ENCODE measurements around the gene SMIM33.
"Not testable (repeated sequence)": the region's sequence is repeated elsewhere in the genome, so short reads cannot be mapped to it uniquely, and the experiment has no call there.

SMIM33 gene

DNA sequence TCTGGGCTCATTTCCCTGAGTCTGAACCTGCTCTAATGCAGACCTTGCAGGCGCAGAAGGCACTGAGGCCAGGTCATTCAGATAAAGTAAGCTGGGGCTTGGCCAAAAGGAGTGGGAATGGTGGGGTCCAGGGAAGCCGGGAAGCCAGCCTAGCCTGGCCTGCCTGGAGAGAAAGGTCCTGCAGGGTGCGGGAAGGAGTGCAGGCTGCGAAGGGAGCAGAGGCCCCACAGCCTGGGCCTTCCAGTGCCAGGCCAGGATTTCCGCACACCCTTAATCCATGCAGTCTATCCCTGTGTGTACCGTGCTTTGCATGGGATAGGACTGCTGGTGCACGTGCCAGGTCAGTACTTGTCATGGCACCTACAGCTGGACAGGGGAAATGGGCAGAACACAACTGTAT is 15.4 kb downstream of the SMIM33 start:
- DNase-seq: no peak

DNA sequence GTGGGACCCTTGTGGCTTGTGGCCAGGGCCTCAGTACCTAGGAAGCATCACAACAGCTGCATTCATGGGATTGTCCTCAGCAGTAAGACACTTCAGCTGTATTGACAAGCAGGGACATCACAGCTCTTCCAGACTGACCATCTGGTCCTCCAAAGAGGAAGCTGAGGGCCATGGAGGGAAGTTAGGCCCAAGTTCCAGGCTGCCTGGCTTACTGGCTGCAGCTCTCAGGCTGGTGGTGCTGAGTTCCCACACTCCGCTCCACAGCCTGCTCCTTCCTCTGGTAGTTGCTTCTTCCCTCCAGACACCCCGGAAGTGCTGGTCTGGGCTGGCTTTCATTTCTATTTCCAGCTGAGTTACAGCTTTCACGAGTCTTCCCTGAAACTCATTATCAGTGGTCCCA is 17.5 kb downstream of the SMIM33 start:
- no peak for DNase-seq

DNA sequence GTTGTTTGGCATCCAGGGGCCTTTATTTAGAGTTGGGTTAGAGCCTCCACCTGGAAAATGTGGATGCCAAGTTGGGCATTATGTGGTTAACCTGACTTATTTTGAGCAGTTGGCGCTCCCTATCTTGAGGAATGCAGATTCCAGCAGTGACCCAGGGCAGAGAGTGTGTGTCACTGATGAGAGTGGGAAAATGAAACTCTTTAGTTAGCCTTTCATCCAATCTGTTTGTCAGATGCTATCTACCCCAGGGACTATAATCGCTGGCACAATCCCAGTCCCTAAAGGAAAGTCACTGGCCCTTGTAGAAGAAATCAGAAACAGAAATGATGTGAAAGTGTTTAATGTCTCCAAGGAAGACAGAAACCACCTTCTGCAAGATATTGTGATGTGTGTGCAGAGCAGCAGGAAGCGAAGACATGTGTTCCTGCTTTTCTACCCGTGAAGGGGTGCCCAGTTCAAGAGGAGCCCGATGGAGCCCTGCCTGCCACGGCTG is 21.9 kb downstream of the SMIM33 start:
- DNase-seq: no peak

DNA sequence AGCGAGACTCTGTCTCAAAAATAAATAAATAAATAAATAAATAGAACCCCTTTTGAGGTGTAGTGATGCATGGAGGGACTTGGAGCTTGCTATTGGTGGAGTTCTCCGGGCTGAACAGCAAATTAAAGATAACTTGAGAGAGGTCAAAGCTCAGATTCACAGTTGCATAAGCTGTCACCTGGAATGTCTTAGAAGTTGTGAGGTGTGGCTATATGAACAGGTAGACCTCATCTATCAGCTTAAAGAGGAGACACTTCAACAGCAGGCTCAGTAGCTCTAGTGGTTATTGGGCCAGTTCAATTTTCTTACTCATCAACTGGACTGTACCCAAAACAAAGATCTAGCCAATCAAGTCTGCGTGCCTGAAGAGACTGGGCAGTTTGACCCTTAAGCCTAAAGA is 23.5 kb downstream of the SMIM33 start:
- no peak for DNase-seq

DNA sequence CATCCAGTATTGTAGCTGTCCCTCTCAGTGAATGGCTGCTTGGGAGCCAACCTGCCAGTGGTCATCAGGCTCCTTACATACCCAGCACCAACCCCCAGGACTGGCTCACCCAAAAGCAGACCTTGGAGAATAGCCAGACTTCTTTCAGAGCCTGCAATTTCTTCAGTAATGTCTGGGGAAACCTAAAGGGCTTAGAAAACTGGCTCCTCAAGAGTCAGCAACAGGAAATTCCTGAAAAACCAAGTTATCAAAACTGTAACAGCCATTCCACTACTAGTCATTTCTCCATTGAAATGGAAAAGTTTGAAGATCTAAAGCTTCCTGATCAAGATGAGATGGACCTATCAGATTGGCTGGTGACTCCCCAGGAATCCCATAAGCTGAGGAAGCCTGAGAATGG is 24.0 kb downstream of the SMIM33 start:
- no peak for DNase-seq

DNA sequence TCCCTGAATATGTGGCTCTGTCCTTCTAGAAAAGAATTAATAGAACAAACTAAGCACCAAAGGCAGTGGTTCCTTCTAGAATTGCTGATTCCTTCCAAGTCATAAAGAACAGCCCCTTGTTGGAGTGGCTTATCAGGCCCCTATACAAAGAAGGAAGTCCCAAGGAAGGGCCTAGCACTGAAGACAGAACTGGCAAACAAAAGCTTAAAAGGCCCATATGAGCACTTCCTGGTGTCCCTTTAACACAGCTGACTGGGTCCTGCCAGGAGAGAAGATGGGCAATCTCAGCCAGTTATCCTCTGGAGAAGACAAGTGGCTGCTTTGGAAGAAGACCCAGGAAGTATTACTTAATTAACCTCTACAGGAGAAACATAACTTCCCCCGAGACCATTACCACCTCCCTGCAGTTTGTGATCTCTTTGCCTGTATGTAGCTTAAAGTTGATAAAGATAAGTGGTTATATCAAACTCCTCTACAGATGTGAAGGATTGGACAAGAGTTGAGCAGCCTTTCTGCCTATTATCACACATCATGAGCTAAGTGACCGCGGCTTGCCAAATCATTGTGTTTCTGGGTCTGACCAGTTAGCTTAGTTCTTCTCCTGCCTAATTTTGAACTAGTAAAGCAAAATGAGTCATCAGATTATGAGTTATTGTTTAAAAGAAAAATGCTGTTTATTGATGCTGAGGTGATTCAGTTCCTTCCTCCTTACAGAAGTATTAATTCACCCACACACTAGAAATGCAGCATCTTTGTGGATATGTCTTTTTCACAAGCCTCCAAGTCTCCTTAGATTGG is 25.0 kb downstream of the SMIM33 start:
- DNase-seq: no peak

DNA sequence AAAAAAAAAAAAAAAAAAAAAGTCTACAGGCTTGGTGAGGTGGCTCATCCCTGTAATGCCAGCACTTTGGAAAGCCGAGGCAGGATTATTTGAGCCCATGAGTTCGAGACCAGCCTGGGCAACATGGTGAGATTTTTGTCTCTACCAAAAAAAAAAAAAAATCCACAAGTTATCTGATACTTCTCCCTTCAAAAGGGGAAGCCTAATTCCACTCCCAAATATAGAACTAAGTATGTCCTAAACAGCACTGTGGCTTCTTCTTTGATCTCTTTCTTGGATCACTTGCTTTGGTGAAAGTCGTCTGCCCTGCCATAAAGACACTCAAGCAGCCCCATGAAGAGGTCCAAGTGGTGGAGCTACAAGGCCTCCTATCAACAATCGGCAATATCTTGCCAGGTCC is 30.6 kb downstream of the SMIM33 start:
- DNase-seq: no peak

DNA sequence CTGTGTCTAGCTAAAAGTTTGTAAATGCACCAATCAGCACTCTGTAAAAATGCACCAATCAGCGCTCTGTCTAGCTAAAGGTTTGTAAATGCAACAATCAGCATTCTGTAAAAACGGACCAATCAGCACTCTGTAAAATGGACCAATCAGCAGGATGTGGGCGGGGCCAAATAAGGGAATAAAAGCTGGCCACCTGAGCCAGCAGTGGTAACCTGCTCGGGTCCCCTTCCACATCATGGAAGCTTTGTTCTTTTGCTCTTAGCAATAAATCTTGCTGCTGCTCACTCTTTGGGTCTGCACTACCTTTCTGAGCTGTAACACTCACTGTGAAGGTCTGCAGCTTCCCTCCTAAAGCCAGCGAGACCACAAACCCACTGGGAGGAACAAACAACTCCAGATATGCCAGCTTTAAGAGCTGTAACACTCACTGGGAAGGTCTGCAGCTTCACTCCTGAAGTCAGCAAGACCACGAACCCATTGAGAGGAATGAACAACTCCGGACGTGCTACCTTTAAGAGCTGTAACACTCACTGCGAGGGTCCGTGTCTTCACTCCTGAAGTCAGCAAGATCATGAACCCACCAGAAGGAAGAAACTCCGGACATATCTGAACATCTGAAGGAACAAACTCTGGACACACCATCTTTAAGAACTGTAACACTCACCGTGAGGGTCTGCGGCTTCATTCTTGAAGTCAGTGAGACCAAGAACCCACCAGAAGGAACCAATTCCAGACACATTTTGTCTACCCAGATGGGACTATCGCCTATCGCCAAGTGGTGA is 32.4 kb downstream of the SMIM33 start:
- not testable (repeated sequence) for DNase-seq

DNA sequence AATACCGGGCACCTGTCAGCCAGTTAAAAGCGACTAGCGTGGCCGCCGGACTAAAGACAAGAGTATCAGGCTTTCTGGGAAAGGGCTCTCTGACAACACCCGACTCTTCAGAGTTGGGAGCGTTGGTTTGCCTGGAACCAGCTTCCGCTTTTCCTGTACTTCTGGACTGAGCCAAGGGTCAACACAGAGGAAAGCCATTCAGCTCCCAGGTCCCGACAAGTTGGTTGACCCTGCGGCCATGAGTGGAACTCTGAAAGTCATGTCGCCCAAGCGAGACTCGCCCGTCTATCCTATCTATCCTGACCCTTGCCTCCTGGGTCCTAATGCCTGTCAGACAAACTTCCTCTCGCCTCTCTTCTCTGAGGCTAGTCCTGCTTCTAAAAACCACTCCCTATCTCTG is 33.1 kb downstream of the SMIM33 start:
- DNase-seq: not testable (repeated sequence)

DNA sequence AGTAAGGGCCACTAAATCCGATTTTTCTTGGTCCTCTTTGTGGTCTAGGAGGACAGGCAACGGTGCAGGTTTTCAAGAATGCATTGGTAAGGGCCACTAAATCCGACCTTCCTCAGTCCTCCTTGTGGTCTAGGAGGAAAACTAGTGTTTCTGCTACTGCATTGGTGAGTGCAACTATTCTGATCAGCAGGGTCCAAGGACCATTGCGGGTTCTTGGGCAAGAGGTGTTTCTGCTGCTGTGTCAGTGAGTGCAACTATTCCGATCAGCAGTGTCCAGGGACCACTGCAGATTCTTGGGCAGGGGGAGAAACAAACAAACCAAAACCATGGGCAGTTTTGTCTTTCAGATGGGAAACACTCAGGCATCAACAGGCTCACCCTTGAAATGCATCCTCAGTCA is 33.9 kb downstream of the SMIM33 start:
- not testable (repeated sequence) for DNase-seq

DNA sequence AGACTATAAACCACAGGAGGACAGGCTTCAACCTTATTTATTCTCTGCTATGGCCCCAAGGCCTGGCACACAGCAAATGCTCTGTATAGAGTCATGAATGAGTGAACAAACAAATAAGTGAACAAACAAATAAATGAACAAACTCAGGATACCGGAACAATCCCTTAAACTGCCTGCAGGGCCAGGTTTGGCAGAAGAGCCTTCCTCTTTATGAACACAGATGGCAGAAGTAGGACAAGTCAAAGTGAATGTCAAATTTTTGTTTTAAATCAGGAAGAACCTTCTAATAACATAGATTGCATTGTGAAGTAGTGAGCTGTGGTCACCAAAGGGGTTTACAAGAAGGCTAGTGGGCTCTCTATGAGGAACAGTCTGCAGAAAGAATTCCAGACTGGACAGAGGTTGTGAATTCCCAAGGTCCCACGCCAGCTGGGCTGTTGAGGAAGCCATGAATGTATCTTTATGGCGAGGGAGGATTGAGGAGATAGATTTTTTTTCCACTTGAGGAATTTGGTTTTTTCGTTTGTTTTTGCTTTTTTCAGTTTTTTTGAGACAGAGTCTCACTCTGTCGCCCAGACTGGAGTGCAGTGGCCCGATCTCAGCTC is 42.1 kb downstream of the SMIM33 start:
- DNase-seq: no peak

DNA sequence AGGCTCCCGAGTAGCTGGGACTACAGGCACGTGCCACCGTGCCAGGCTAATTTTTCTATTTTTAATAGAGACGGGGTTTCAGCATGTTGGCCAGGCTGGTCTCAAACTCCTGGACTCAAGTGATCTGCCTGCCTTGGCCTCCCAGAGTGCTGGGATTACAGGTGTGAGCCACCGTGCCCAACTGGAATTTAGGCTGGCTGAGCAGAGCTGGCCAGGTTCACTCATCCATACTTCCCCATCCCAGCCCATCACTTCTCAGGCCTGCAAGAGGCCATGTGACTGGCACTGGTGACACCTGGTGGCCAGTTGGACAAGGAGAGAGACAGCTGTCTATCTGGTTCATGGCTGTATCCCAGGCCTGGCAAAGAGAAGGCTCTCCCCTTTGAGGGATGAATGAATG is 42.6 kb downstream of the SMIM33 start:
- DNase-seq: peak; percentile 82

DNA sequence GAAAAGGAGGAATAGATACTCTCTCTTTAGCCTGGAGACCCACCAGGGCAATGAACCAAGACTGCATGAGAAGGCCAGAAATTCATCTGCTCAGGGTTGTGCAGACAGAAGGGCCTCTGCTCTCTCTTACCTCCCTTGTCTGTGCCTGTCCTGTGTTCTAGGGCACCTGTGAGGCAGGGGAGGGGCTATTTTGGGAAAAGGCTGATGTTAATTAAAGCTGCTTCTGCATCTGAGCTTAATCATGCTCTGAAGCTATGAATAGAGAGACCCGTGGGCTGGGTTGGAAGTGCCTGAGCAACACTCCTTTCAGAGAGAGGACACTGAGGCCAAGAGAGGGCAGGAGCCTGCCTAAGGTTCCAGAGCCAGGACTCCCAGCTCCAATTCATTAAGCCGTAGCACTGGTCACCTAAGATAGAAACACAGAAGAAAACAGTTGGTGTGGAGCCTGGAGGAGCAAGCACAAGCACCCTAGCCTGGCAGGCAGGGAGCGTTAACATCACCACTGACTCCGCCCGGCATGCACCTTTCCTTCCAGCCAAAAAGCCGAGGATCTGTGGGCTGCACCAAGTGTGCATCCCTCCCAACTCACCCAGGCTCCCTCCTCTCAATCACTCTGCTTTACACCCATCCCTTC is 43.2 kb downstream of the SMIM33 start:
- no peak for DNase-seq

DNA sequence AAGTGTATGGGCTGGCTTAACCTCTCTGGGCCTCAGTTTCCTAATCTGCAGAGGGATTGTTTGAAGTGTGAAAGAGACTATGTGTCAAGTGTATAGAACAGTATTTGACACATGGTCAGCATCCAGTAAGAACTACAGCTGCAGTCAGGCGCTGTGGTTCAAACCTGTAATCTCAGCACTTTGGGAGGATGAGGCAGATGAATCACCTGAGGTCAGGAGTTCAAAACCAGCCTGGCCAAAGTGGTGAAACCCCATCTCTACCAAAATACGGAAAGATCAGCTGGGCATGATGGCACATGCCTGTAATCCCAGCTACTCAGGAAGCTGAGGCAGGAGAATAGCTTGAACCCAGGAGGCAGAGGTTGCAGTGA is 43.7 kb downstream of the SMIM33 start:
- DNase-seq: no peak

DNA sequence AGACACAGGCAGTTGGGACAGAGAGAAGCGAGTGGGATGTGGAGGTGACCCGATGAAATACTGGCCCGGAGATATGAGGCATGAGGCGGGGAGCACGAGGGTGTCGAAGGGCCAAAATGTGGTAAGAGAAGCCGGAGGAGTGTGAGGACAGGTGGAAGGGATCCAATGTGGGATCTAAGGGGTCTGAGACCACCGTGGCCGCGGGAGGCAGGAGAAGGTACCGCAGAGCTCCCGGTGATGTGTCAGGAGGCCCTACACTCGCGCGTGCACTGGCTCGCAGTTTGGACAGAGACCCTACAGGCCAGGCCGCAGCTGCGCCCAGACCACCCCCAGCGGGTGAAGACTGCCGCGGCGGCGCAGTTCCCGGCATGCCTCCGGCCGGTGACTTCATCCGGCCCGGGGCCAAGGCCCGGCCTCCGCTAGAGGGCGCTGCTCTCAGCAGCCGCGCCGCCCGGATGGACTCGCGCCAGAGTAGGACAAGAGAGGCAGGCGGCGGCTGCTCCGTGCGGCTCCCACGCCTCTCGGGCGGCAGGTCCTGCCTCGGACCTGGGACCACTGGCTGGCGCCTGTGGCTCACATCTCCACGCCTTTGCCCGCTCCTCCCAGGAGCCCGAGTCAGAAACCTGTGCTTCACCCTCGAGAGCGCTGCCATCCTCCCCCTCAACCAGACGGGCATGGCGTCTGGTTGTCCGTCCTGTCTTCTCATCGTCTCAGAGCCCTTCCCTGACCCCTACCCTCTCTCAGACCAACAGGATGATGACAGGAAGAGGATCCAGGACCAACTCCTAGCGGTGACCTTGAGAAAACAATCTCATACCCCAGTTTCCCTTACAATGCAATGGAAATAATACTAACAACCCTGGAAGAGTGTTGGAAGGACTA is 47.1 kb downstream of the SMIM33 start:
- peak; percentile 90 for DNase-seq

All from activated naive CD4-positive, alpha-beta T cell treated with Interleukin-2 at 50 U/mL for 16 hours (primary cell).